Measurements from ENCODE around the gene YAE1. TPM values are rescaled to one million over a fixed set of nuclear protein-coding genes. Genes with fewer than 3 reads are reported as not detected.
A peak's percentile ranks its signal among the peaks of the same experiment; 100 is the strongest.

YAE1 gene
- total RNA-seq, 2 experiments from 2014 or later, result 10.0 to 10.5 TPM

DNA sequence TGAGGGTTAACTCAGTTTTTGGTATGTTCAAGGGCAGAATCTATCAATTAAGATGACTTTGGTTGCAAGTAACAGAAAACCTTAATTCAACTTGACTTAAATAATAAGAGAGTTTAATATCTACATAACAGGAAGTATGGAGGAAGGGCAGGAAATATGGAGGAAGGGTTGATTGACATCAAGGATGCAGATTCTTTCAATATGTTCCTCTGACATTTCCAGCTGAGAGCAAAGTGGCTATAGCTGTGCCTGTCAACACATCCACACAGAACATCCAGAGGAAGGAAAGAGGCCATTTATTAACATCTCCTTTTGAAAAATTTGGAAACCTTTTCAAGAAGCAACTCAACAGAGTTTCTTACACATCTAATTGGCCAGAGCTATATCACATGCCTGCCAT, 37.7 kb downstream of the YAE1 start:
- ATAC-seq (no peak), DNase-seq (no peak)
- CTCF ChIA-PET, result no interaction called here
- Mint-ChIP-seq H3K4me1 (peaks cover 19% of the 10 kb centered on the region), H3K27me3 (peaks cover 6% of the 10 kb centered on the region), H3K36me3 (peaks cover 3% of the 10 kb centered on the region), H3K27ac (no peak overlapping the region), H3K4me3 (no peak overlapping the region), H3K9me3 (ENCODE audit: low read depth) (no peaks in the 10 kb centered on the region)

DNA sequence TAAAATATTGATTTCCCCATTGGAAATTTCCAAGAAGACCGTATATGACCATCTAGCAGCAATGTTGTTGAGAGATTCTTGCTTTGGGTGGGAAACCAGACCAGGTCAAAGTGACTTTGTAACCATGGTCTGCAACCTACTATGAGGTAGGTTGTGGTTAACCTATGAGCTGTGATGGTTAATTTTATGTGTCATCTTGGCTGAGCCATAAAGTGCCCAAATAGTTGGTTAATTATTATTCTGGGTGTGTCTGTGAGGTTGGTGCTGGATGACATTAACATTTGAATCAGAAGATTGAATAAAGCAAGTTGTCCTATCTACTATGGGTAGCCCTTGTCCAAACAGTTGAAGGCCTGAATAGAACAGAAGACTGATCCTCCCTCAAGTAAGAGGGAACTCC, 38.9 kb downstream of the YAE1 start:
- H3K4me1 Mint-ChIP-seq, result peaks cover 27% of the 10 kb centered on the region
- no peaks in the 10 kb centered on the region for H3K9me3 Mint-ChIP-seq (ENCODE audit: low read depth)
- peaks cover 5% of the 10 kb centered on the region for H3K36me3 Mint-ChIP-seq
- peaks cover 16% of the 10 kb centered on the region for H3K27me3 Mint-ChIP-seq
- no peak overlapping the region for H3K4me3 Mint-ChIP-seq
- ATAC-seq (no peak), DNase-seq (no peak)
- no peak overlapping the region for H3K27ac Mint-ChIP-seq
- CTCF ChIA-PET, result interaction anchor here (1.2 kb wide), 1 partner anchor 141 kb away, joined by 3 read pairs; no protein-coding TSS in a partner anchor

DNA sequence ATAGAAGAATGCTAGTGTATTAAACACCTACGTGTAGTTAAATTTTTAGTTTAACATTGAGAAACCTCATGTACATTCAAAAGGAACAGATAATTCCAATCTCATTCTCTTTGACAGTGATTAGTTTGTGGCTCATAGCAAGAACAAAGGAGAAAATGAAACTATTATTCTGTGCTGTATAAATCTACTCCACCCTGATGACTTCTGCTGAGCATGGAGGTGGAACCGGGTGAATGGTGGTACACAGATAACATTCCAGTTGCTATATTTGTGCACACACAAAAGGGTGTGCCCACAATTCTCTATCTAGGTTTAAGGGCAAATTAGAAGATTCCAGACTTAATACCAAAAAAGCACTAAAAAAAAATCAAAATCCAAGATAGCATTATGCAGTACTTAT, 40.1 kb downstream of the YAE1 start:
- Mint-ChIP-seq H3K4me1 (peaks cover 27% of the 10 kb centered on the region), H3K27me3 (peaks cover 28% of the 10 kb centered on the region), H3K36me3 (peaks cover 5% of the 10 kb centered on the region), H3K9me3 (ENCODE audit: low read depth) (no peaks in the 10 kb centered on the region), H3K27ac (no peak overlapping the region), H3K4me3 (no peak overlapping the region)
- DNase-seq (no peak), ATAC-seq (no peak)
- CTCF ChIA-PET, result no interaction called here

DNA sequence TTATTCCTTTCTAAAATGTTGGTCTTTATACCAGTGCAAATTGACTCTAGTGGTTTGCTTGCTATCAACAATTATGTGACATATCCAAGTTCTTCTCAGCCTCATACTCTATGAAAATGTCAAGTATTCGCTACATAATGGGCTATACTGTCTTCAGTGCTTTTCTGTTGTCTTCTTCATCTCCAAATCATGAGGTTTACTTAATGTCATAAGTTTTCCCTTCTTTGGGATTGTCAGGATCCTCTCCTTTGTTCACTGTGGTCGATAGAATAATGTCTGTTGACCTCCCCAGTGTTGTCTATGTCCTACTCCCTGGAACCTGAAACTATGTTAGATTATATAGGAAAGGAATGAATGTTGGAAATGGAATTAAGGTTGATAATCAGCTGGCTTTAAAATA, 40.7 kb downstream of the YAE1 start:
- CTCF ChIA-PET, result interaction anchor here (1.1 kb wide), 1 partner anchor 27 kb away, joined by 3 read pairs; no protein-coding TSS in a partner anchor
- Mint-ChIP-seq H3K4me1 (peaks cover 27% of the 10 kb centered on the region), H3K27me3 (peaks cover 29% of the 10 kb centered on the region), H3K27ac (no peak overlapping the region), H3K4me3 (no peak overlapping the region), H3K9me3 (ENCODE audit: low read depth) (no peaks in the 10 kb centered on the region), H3K36me3 (peaks cover 5% of the 10 kb centered on the region)
- ATAC-seq, result no peak
- no peak for DNase-seq

DNA sequence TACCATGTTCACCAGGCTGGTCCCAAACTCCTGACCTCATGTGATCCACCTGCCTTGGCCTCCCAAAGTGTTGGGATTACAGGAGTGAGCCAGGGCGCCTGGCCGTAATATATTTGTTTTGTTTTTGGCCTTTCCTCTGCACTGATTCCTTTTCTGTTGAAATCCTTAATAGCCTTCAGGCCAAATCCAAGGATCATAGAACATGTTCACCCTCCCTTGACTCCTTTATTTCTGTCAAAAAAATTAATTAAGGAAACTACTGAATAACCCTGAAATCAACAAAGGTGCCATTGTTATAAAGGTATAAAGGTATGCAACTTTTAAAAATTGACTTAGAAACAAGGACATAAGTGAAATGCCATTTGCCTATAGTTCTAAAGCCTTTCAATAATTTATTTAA, 41.7 kb downstream of the YAE1 start:
- Mint-ChIP-seq H3K27me3 (peaks cover 35% of the 10 kb centered on the region), H3K4me3 (no peak overlapping the region), H3K4me1 (peaks cover 27% of the 10 kb centered on the region), H3K36me3 (peaks cover 5% of the 10 kb centered on the region), H3K9me3 (ENCODE audit: low read depth) (no peaks in the 10 kb centered on the region), H3K27ac (no peak overlapping the region)
- ATAC-seq (no peak), DNase-seq (no peak)
- CTCF ChIA-PET, result no interaction called here

DNA sequence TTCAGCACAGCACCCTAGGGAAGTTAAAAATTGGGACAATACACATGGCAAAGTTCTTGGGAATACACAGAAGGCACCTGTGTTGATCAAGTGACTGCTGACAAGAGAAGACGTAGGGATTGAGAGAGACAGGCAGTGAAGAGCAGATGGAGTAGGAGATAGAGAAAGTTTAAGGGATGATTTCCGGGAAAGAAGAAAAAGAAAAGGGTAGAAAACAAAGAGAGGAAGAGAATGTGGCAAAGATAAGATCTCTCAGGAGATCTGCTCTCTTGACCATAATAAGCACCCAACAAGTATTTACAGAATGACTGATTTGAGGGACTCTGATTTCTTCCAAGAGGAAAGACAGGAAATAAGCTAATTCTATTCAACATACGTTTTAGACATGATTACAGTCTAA, 42.1 kb downstream of the YAE1 start:
- H3K4me1 Mint-ChIP-seq, result peaks cover 27% of the 10 kb centered on the region
- ATAC-seq, result no peak
- no peaks in the 10 kb centered on the region for H3K9me3 Mint-ChIP-seq (ENCODE audit: low read depth)
- DNase-seq, result no peak
- no peak overlapping the region for H3K27ac Mint-ChIP-seq
- CTCF ChIA-PET, result no interaction called here
- peaks cover 5% of the 10 kb centered on the region for H3K36me3 Mint-ChIP-seq
- no peak overlapping the region for H3K4me3 Mint-ChIP-seq
- peaks cover 38% of the 10 kb centered on the region for H3K27me3 Mint-ChIP-seq

DNA sequence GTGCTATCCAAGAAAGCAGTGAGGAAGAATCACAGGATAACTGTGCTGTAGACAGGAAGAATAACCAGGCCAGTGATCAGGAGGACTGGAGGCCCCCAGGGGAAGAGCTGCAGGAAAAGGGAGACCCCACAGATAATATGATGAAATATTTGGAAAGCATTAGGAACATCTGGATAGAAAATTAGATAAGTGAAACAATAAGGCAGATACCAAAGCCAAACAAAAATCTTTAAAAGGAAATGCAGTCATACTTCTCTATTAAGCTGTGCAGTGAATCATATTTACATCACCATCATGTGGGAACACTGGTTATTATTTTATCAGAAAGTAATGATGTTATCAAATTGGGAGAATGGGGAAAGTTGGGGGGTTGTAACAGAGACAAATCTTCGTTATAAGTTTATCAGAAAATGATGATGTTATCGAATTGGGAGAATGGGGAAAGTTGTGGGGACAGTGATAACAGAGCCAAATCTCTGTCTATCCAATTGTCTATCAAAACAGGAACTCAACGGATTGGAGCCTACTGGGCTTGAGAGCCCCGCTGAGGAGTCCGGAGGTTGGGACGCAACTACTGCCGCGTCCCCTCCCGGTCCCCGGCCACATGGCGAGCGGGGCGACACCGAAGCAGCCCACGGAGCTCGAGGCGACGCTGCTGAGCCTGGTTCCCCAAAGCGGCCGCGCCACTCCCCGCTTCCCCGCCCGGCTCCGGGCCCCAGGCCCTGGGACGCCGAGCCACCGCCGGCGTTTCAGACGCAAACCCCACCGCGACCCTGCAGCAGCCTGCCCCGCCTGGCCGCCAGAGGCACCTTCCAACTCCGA, 43.1 kb downstream of the YAE1 start:
- Mint-ChIP-seq H3K4me3 (peak overlapping the region; percentile 8), H3K27ac (no peak overlapping the region), H3K4me1 (peaks cover 23% of the 10 kb centered on the region), H3K36me3 (peaks cover 5% of the 10 kb centered on the region), H3K27me3 (peaks cover 38% of the 10 kb centered on the region), H3K9me3 (ENCODE audit: low read depth) (no peaks in the 10 kb centered on the region)
- peak; percentile 47 for ATAC-seq
- no peak for DNase-seq
- CTCF ChIA-PET, result interaction anchor here (1.0 to 1.3 kb wide), 2 partner anchors 14 to 29 kb away, joined by 3 to 5 read pairs; partner anchors contain the start of gene RALA

DNA sequence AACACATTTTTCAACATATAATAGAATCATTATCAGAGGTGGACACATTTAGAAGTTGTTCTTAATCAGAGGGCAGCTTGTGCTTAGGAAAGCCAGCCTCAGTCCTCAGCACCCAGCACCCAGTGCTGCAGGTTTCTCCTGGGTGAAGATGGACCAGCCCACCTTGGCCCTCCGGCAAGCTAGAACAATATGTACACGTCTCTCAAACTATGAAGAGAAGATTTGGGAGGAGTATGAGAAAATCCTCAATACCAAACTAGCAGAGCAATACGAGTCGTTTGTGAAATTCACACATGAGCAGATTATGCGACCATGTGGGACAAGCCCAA, 43.7 kb downstream of the YAE1 start:
- ATAC-seq (no peak), DNase-seq (no peak)
- CTCF ChIA-PET, result interaction anchor here (1.0 to 1.3 kb wide), 2 partner anchors 13 to 29 kb away, joined by 3 to 5 read pairs; partner anchors contain the start of gene RALA
- peaks cover 38% of the 10 kb centered on the region for H3K27me3 Mint-ChIP-seq
- no peaks in the 10 kb centered on the region for H3K9me3 Mint-ChIP-seq (ENCODE audit: low read depth)
- H3K4me3 Mint-ChIP-seq, result peak overlapping the region; percentile 8
- peaks cover 5% of the 10 kb centered on the region for H3K36me3 Mint-ChIP-seq
- H3K4me1 Mint-ChIP-seq, result peaks cover 21% of the 10 kb centered on the region
- no peak overlapping the region for H3K27ac Mint-ChIP-seq

DNA sequence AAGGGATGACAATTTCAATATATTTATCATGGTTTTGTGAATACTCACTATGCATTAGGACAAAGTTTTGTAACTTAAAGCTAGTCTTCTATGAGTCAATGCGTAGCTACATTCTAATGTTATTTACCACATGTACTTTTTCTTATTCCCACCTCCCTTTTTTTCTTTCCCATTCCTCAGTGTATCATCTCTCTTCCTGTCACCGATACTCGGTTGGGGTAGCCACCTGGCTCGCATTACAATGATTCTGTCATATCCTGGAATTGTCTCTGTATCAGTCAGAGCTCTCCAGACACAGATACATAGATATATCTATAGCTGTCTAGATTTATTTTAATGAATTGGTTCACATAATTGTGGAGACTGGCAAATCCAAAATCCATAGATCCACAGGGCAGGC, 47.4 kb downstream of the YAE1 start:
- Mint-ChIP-seq H3K27ac (no peak overlapping the region), H3K36me3 (peaks cover 3% of the 10 kb centered on the region), H3K4me3 (no peak overlapping the region), H3K9me3 (ENCODE audit: low read depth) (no peaks in the 10 kb centered on the region), H3K4me1 (peaks cover 9% of the 10 kb centered on the region), H3K27me3 (peaks cover 47% of the 10 kb centered on the region)
- CTCF ChIA-PET, result interaction anchor here (1.1 to 1.8 kb wide), 3 partner anchors 21 to 132 kb away, joined by 3 to 5 read pairs (median 3); no protein-coding TSS in a partner anchor
- no peak for ATAC-seq
- no peak for DNase-seq

DNA sequence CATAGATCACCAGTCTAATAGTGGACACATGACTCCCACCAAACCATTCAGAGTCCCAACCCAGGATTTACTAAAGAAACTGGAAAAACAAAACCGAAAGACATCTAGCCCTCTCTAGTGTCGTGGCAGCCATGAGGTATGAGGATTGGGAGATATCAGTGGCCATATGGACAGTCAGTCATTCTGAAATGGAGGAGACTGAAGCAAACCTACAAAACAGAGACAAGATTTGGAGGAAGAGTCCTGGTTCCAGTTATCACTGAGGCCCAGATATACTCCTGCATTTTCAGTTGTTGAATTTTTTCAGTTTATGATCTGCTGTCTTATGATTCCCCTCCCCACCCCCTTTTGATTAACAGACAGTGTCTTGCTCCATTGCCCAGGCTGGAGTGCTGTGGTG, 48.1 kb downstream of the YAE1 start:
- Mint-ChIP-seq H3K36me3 (peaks cover 1% of the 10 kb centered on the region), H3K4me3 (no peak overlapping the region), H3K4me1 (peaks cover 4% of the 10 kb centered on the region), H3K27ac (no peak overlapping the region), H3K27me3 (peaks cover 43% of the 10 kb centered on the region), H3K9me3 (ENCODE audit: low read depth) (no peaks in the 10 kb centered on the region)
- CTCF ChIA-PET, result interaction anchor here (1.1 to 1.8 kb wide), 3 partner anchors 21 to 131 kb away, joined by 3 to 5 read pairs (median 3); no protein-coding TSS in a partner anchor
- DNase-seq, result no peak
- no peak for ATAC-seq

DNA sequence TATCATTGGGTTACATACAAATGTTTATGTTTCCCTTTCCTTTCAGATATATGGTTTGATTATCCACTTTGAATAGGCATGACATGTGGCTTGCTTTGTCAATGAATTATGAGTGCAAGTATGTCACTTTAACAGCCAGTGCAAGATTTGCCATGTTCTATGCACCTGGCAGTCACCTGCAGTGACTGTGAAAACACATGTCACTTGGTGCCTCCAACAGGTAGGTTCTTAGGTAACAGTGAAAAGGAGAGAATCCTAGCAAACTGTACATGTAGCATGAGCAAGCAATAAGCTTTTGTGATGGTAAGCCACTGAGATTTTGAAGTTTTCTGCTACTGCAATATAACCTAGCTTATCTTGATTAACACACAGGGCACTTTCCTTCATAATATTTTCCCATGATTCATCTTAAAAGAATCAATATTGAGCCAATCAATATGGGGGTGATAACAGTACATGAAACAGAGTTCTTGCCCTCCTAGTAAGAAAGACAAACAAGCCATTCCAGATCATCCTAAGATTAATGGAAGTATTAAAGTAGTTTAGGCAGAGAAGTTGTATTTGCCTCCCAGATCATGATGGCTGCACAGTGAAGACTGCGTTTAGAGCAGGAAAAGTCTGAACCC, 49.3 kb downstream of the YAE1 start:
- no peak overlapping the region for H3K27ac Mint-ChIP-seq
- peaks cover under 1% of the 10 kb centered on the region for H3K36me3 Mint-ChIP-seq
- ATAC-seq, result no peak
- DNase-seq, result no peak
- CTCF ChIA-PET, result no interaction called here
- no peak overlapping the region for H3K4me3 Mint-ChIP-seq
- no peaks in the 10 kb centered on the region for H3K9me3 Mint-ChIP-seq (ENCODE audit: low read depth)
- H3K27me3 Mint-ChIP-seq, result peaks cover 33% of the 10 kb centered on the region
- H3K4me1 Mint-ChIP-seq, result no peaks in the 10 kb centered on the region

DNA sequence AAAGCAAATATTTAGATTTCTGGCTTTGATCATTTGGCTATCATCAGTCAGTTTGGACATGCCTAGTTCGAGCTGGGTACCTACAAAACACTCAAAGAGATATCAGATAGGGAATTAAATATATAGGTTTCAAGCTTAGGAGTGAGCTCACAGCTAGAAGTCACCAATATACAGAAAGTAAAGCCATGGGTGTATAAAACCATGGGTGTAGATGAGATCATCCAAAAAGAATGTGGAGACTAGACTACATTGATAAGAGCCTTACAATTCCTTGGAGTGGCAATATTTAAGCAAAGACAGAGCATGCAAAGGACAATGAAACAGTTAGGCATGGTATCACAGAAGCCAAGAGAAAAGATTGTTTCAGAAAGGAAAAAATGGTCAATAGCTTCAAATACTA, 49.9 kb downstream of the YAE1 start:
- Mint-ChIP-seq H3K27me3 (peaks cover 26% of the 10 kb centered on the region), H3K27ac (no peak overlapping the region), H3K4me3 (no peak overlapping the region), H3K4me1 (no peaks in the 10 kb centered on the region), H3K36me3 (peaks cover 2% of the 10 kb centered on the region), H3K9me3 (ENCODE audit: low read depth) (no peaks in the 10 kb centered on the region)
- DNase-seq (no peak), ATAC-seq (no peak)
- CTCF ChIA-PET, result interaction anchor here (1.4 kb wide), 1 partner anchor 36 kb away, joined by 4 read pairs; no protein-coding TSS in a partner anchor

DNA sequence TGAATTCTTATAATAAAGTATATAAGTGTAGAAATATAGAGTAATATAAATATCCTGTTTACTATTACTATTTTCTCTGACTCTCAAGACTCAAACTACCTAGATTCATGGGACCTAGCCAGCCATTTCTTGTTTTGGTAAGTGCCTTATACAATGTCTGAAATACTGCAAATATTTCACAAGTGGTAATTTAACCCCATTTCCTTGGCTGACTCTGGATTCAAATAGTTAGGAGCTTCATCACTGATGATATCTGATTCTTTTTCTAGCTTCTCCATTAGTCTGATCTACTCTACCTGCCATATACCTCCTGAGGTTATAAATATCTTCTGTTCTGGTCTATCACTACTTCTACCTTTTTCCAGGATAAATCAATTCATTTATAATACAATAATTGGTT, 50.8 kb downstream of the YAE1 start:
- Mint-ChIP-seq H3K4me3 (no peak overlapping the region), H3K36me3 (peaks cover 2% of the 10 kb centered on the region), H3K27ac (no peak overlapping the region), H3K4me1 (peaks cover 3% of the 10 kb centered on the region), H3K27me3 (peaks cover 24% of the 10 kb centered on the region), H3K9me3 (ENCODE audit: low read depth) (no peaks in the 10 kb centered on the region)
- ATAC-seq, result no peak
- CTCF ChIA-PET, result interaction anchor here (1.3 to 1.4 kb wide), 2 partner anchors 36 to 53 kb away, joined by 3 to 4 read pairs; no protein-coding TSS in a partner anchor
- DNase-seq, result no peak

DNA sequence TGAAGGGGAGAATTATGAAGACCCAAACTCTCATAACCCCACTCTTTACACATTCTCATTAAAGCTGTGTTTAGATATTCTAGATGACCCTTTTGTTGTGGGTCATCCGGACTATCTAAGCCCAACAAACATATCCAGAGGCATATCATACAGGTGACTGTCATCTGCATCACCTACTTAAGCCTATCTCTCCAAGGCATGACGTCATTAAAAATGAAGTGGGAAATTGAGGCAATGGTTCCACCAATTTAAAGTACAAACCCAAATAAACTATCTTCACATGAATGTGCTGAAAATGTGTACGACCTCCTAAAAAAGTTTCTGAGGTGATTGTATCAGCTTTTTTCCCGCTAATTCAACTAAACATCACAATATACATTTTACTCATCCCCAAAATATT, 52.7 kb downstream of the YAE1 start:
- Mint-ChIP-seq H3K27ac (no peak overlapping the region), H3K27me3 (peaks cover 15% of the 10 kb centered on the region), H3K9me3 (ENCODE audit: low read depth) (no peaks in the 10 kb centered on the region), H3K4me3 (no peak overlapping the region), H3K36me3 (peaks cover 2% of the 10 kb centered on the region), H3K4me1 (peaks cover 10% of the 10 kb centered on the region)
- DNase-seq, result no peak
- ATAC-seq, result no peak
- CTCF ChIA-PET, result interaction anchor here (0.9 kb wide), 1 partner anchor 38 kb away, joined by 4 read pairs; no protein-coding TSS in a partner anchor
